ENCODE data around the gene PCBP3.
A peak's percentile ranks its signal among the peaks of the same experiment; 100 is the strongest.

PCBP3 gene

GRCh38 chr21:45818276-45818903, 174.9 kb downstream of the PCBP3 start:
- peak; percentile 78 to 82 for DNase-seq

- no peak for DNase-seq
These were observed 175.4 kb downstream of the PCBP3 start for GRCh38 chr21:45818904-45819285.

- no peak for DNase-seq
These were observed 176.1 kb downstream of the PCBP3 start for GRCh38 chr21:45819478-45820170.

- DNase-seq = peak; percentile 68 to 79
These were observed 176.9 kb downstream of the PCBP3 start for GRCh38 chr21:45820171-45821091.

- DNase-seq = no peak
These were observed 177.9 kb downstream of the PCBP3 start for GRCh38 chr21:45821315-45821962.

GRCh38 chr21:45821998-45822397, 178.5 kb downstream of the PCBP3 start:
- DNase-seq = no peak

GRCh38 chr21:45822429-45823099, 179.0 kb downstream of the PCBP3 start:
- DNase-seq = no peak

- no peak for DNase-seq
These were observed 179.7 kb downstream of the PCBP3 start for GRCh38 chr21:45823100-45823681.

- DNase-seq = no peak
These were observed 181.2 kb downstream of the PCBP3 start for GRCh38 chr21:45824546-45825215.

GRCh38 chr21:45825219-45825618, 181.7 kb downstream of the PCBP3 start:
- DNase-seq = no peak

- DNase-seq = no peak
These were observed 183.3 kb downstream of the PCBP3 start for GRCh38 chr21:45826676-45827301.

- no peak for DNase-seq
These were observed 183.8 kb downstream of the PCBP3 start for GRCh38 chr21:45827302-45827692.

- no peak for DNase-seq
These were observed 184.5 kb downstream of the PCBP3 start for GRCh38 chr21:45827881-45828579.

- no peak for DNase-seq
These were observed 185.3 kb downstream of the PCBP3 start for GRCh38 chr21:45828580-45829570.

- no peak for DNase-seq
These were observed 186.1 kb downstream of the PCBP3 start for GRCh38 chr21:45829668-45830067.

GRCh38 chr21:45830221-45830640, 186.7 kb downstream of the PCBP3 start:
- DNase-seq = no peak

- DNase-seq = no peak
These were observed 187.3 kb downstream of the PCBP3 start for GRCh38 chr21:45830720-45831366.

- no peak for DNase-seq
These were observed 188.6 kb downstream of the PCBP3 start for GRCh38 chr21:45831991-45832740.
